HepG2 (cell line): ENCODE measurements around the gene TGFA. TPM values are rescaled to one million over a fixed set of nuclear protein-coding genes. Genes with fewer than 3 reads are reported as not detected.

Experiments used
- ASH2L ChIP-seq: fragments of 300-600, 200-600 bp; sonication (generic); IDR thresholded peaks from 2 replicates; pipeline ENCODE4 v1.7.0; 2017; ENCODE audit warnings: low read depth, mild to moderate bottlenecking, moderate library complexity, mixed read lengths, low read length; ENCODE audit not compliant: insufficient read length
- ATF7 ChIP-seq, 2 experiments: fragments of 450-650 bp in 1 of 2; sonication (generic) in 1 of 2; formaldehyde crosslinking in 1 of 2; IDR thresholded peaks; 2 replicates each; pipeline versions ENCODE4 v1.4.0 to v1.6.1; 2016 to 2020; ENCODE audit warnings: antibody characterized with exemption in 1 of 2, mild to moderate bottlenecking in 1 of 2, missing genetic modification reagents in 1 of 2
- CREBL2 ChIP-seq: sonication (generic); formaldehyde crosslinking; IDR thresholded peaks from 2 replicates; pipeline ENCODE4 v1.8.1; 2023; ENCODE audit warnings: missing genetic modification reagents, mild to moderate bottlenecking, borderline replicate concordance
- DR1 ChIP-seq: sonication (generic); formaldehyde crosslinking; IDR thresholded peaks from 2 replicates; pipeline ENCODE4 v1.8.0; 2021; ENCODE audit warnings: mild to moderate bottlenecking, missing genetic modification reagents, inconsistent platforms
- E2F5 ChIP-seq: sonication (generic); formaldehyde crosslinking; conservative IDR thresholded peaks from 2 replicates; pipeline ENCODE4 v1.4.0; 2020; ENCODE audit warnings: missing genetic modification reagents
- ELF4 ChIP-seq: sonication (generic); formaldehyde crosslinking; IDR thresholded peaks from 2 replicates; pipeline ENCODE4 v1.5.0; 2020; ENCODE audit warnings: missing genetic modification reagents, mild to moderate bottlenecking, moderate library complexity, borderline replicate concordance
- FLYWCH1 ChIP-seq: sonication (generic); formaldehyde crosslinking; IDR thresholded peaks from 2 replicates; pipeline ENCODE4 v1.8.1; 2023; ENCODE audit warnings: mild to moderate bottlenecking, missing genetic modification reagents
- GTF2F1 ChIP-seq: fragments of 150-350 bp; IDR thresholded peaks from 2 replicates; pipeline ENCODE4 v1.6.1; 2014; ENCODE audit warnings: low read length
- IRF2 ChIP-seq: IDR thresholded peaks from 2 replicates; pipeline ENCODE4 v1.6.1; 2018; ENCODE audit warnings: missing genetic modification reagents, missing compliant biosample characterization
- PREB ChIP-seq: sonication (generic); formaldehyde crosslinking; IDR thresholded peaks from 2 replicates; pipeline ENCODE4 v1.4.0; 2020; ENCODE audit warnings: missing genetic modification reagents
- SMAD9 ChIP-seq: sonication (generic); formaldehyde crosslinking; IDR thresholded peaks from 2 replicates; pipeline ENCODE4 v1.5.1; 2020; ENCODE audit warnings: mild to moderate bottlenecking, missing genetic modification reagents
- SMYD3 ChIP-seq: sonication (generic); formaldehyde crosslinking; IDR thresholded peaks from 2 replicates; pipeline ENCODE4 v1.8.1; 2023; ENCODE audit warnings: mild to moderate bottlenecking, missing genetic modification reagents
- SSRP1 ChIP-seq: IDR thresholded peaks from 2 replicates; pipeline ENCODE4 v1.6.1; 2016; ENCODE audit warnings: control low read depth
- SUZ12 ChIP-seq: fragments of 150-350 bp; IDR thresholded peaks from 2 replicates; pipeline ENCODE4 v1.6.1; 2014; ENCODE audit warnings: low read depth, low read length
- TBX3 ChIP-seq: fragments of 450-650 bp; IDR thresholded peaks from 2 replicates; pipeline ENCODE4 v1.6.1; 2017; ENCODE audit warnings: antibody characterized with exemption, mild to moderate bottlenecking, inconsistent platforms, borderline replicate concordance
- ZFYVE20 ChIP-seq: sonication (generic); formaldehyde crosslinking; IDR thresholded peaks from 2 replicates; pipeline ENCODE4 v1.8.0; 2023; ENCODE audit warnings: low read depth, mild to moderate bottlenecking, moderate library complexity, missing genetic modification reagents, borderline replicate concordance
- ZNF136 ChIP-seq: sonication (generic); formaldehyde crosslinking; IDR thresholded peaks from 2 replicates; pipeline ENCODE4 v1.8.1; 2022; ENCODE audit warnings: low read depth, mild to moderate bottlenecking, moderate library complexity, missing genetic modification reagents
- ZNF253 ChIP-seq: sonication (generic); formaldehyde crosslinking; IDR thresholded peaks from 2 replicates; pipeline ENCODE4 v1.8.0; 2022; ENCODE audit warnings: mild to moderate bottlenecking, missing genetic modification reagents, borderline replicate concordance
- ZNF33B ChIP-seq: sonication (generic); formaldehyde crosslinking; IDR thresholded peaks from 2 replicates; pipeline ENCODE4 v1.5.1; 2020; ENCODE audit warnings: mild to moderate bottlenecking, missing genetic modification reagents
- ZNF687 ChIP-seq: sonication (generic); formaldehyde crosslinking; IDR thresholded peaks from 2 replicates; pipeline ENCODE4 v1.5.1; 2020; ENCODE audit warnings: mild to moderate bottlenecking, missing genetic modification reagents, moderate library complexity
- ZNF720 ChIP-seq: sonication (generic); formaldehyde crosslinking; IDR thresholded peaks from 2 replicates; pipeline ENCODE4 v1.4.0; 2020; ENCODE audit warnings: missing genetic modification reagents
- ZNF766 ChIP-seq: sonication (generic); formaldehyde crosslinking; IDR thresholded peaks from 2 replicates; pipeline ENCODE4 v1.5.0; 2020; ENCODE audit warnings: missing genetic modification reagents, borderline replicate concordance
- ZSCAN31 ChIP-seq: sonication (generic); formaldehyde crosslinking; IDR thresholded peaks from 2 replicates; pipeline ENCODE4 v1.5.0; 2020; ENCODE audit warnings: low read depth, mild to moderate bottlenecking, missing genetic modification reagents
- polyA plus RNA-seq, 8 experiments: library from polyadenylated mRNA; depleted of rRNA in 3 of 8; stranded (reverse) in 7 of 8; unstranded in 1 of 8; fragments of >200 nt; fragmentation: Illumina TruSeq in 4 of 8; extraction: Trizol in 4 of 8; gene quantifications; 2 replicates each; pipeline versions ENCODE4 v1.2.1 to v1.2.3, GENCODE V29; 2011 to 2016; ENCODE audit warnings: low read depth in 4 of 8, missing spikeins in 1 of 8, mixed read lengths in 1 of 8; ENCODE audit not compliant: insufficient read depth in 1 of 8
- total RNA-seq, 5 experiments: library from RNA; depleted of rRNA; stranded (reverse); fragments of >200 nt; fragmentation: Illumina TruSeq; extraction: Trizol; gene quantifications; 2 replicates each; pipeline ENCODE4 v1.2.3, GENCODE V29; 2016; ENCODE audit warnings: low read depth in 1 of 5
- TF ChIP-seq, protein P1 (sequence below): sonication (generic); formaldehyde crosslinking; IDR thresholded peaks from 2 replicates; pipeline ENCODE4 v1.9.0; 2021; ENCODE audit warnings: missing genetic modification reagents, borderline replicate concordance

The TGFA gene
- total and polyA plus RNA-seq, 2 of the 13 experiments (the other 11 are each of a cell fraction or from before 2014, with no cell fraction given): 7.8 to 15.3 TPM

DNA sequence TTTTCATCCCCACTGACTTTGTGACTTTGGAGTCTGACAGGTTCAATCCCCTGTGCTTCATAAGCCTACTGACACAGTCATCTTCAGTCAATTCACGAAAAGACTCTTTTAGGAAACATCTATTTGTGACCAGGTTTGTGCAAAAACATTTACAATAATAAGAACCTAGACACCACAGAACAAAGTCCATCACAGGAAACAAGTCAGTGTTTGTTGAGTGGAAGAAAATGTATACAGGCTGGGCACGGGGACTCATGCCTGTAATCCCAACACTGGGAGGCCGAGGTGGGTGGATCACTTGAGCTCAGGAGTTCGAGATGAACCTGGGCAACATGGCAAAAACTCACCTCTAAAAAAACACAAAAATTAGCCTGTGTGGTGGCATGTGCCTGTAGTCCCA lies 49.7 kb downstream of the TGFA start (continued):
- TF ChIP-seq E2F5 (no peak), GTF2F1 (no peak), IRF2 (no peak), ELF4 (no peak), SMAD9 (CRISPR knock-in tag) (no peak), ZSCAN31 (CRISPR knock-in tag) (no peak), ZNF136 (CRISPR knock-in tag) (no peak), CREBL2 (CRISPR knock-in tag) (no peak), ZNF253 (no peak), ZNF687 (CRISPR knock-in tag) (no peak), DR1 (no peak), ASH2L (peak; percentile 67), SMYD3 (CRISPR knock-in tag) (no peak), ATF7 (IDR thresholded peaks at IDR 0.05) (no peak), ATF7 (CRISPR knock-in tag; IDR thresholded peaks at IDR 0.05) (no peak), ZFYVE20 (CRISPR knock-in tag) (no peak), FLYWCH1 (CRISPR knock-in tag) (no peak), ZNF766 (CRISPR knock-in tag) (no peak), ZNF720 (CRISPR knock-in tag) (no peak), SUZ12 (no peak), SSRP1 (CRISPR knock-in tag) (peak; percentile 43; the same call in 1 of the 2 replicates), ZNF33B (no peak), PREB (CRISPR knock-in tag) (no peak), TBX3 (no peak)
- TF ChIP-seq, protein P1, sequence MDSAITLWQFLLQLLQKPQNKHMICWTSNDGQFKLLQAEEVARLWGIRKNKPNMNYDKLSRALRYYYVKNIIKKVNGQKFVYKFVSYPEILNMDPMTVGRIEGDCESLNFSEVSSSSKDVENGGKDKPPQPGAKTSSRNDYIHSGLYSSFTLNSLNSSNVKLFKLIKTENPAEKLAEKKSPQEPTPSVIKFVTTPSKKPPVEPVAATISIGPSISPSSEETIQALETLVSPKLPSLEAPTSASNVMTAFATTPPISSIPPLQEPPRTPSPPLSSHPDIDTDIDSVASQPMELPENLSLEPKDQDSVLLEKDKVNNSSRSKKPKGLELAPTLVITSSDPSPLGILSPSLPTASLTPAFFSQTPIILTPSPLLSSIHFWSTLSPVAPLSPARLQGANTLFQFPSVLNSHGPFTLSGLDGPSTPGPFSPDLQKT (CRISPR knock-in tag): no peak
